ENCODE results near the gene CFAP221. TPM values are rescaled to one million over a fixed set of nuclear protein-coding genes. Genes with fewer than 3 reads are reported as not detected.

The CFAP221 gene
- 0.16 TPM in 1 of 2 replicates, not detected in the other for total RNA-seq

DNA sequence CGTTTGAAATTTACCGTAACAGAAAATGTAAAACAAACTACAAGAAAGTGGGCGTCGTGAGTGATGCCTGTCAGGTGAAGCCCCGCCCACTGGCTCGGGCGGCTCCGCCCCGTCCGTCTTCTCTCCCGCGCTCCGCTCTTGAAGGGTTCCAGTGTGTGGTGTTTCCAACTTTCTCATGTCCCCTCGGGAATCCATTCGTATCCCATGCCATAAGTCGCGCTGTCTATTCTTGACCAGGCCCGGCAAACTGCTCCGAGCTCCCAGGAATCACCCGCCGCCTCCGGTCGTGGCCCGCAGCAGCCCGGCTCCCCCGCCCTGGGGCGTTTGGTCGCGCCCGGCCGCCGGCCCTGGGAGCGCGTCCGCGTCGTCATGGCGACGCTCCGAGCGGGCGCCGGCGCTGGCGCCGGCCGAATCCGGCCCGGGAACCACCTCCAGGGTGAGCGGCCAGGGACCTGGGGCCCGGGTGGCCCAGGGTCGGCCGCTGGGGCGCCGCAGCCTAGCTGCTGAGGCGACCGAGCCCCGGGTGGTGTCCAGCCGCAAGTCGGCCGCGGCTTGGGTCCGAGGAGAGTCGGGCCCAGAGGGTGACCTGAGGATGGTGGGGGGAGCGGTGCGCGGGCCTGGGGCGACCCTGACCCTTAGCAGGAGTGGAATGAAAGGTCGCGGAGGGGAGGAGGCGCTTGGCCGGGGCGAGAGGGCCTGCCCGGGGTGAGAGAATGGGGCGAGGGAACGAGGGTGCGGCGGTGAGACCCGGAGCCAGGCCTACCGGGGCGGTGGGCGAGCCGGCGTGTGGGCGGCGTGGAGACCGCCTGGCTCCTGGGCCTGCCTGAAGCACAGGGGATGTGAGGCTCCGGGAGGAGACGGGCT, at the start of gene CFAP221:
TSS of gene CFAP221 (plus strand) at position 375 of the 864 bp plus-strand sequence. CDS start 1,683 bp downstream, outside the sequence.

DNA sequence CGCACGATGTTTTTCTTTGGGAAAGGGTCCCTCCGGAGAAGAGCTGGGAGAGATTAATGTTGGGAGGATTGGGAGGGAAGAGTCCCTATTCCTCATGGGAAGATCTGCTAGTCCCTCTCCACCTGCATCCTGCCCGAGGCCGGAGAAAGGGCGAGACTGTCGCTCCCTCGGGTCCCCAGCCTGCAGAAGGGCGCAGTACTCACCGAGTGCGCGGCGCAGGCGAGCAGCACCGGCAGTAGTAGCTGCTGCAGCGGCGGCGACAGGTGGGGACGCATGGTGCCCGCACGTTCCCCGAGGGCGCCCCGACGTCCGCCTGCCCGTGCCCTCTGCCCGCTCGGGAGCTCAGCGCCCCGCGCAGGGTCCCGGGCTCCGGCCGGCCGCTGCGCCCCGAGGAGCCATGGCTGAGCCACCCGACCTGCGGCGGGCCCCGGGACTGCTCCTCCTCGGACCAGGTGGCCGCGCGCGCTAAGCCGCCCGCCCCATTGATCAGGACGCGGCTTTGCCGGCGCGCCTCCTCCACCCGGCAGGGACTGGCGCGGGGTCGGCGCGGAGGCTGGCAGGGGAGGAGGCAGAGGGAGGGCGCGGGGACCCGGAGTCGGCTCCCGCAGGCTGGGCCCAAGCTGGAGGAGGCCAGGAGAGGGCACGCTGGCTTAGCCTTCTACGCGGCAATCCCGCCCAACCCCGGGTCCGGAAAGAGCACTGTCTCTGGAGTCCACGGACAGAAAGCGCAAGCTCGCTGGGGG, 20.1 kb upstream of the CFAP221 start, which contains the start of gene SCTR:
TSS of gene SCTR (minus strand) at position 532 of the 743 bp plus-strand sequence. CDS start at position 275, 257 bp downstream.

Other genes starting within 250 kb of the CFAP221 start
- gene C2orf76, start 177.6 kb upstream of the CFAP221 start, total RNA-seq: 10.9 and 27.4 TPM in 2 replicates
- gene DBI, start 177.5 kb upstream of the CFAP221 start, total RNA-seq: 122 and 186 TPM in 2 replicates
- 2.9 and 7.6 TPM in 2 replicates for gene TMEM37, start 112.6 kb upstream of the CFAP221 start, total RNA-seq
- gene SCTR, start 20.0 kb upstream of the CFAP221 start, total RNA-seq: not detected in 2 replicates
- gene TMEM177, start 134.8 kb downstream of the CFAP221 start, total RNA-seq: 5.6 and 15.6 TPM in 2 replicates
- gene PTPN4, start 215.5 kb downstream of the CFAP221 start, total RNA-seq: 17.2 and 29.6 TPM in 2 replicates